GM12874 (cell line): Measurements from ENCODE around the gene PLS1.

Source experiments
- TF ChIP-seq, protein P1 (sequence below): IDR thresholded peaks from 2 replicates; pipeline ENCODE4 v1.5.1; 2011; ENCODE audit warnings: low read depth, mild to moderate bottlenecking, control low read depth, low read length, moderate library complexity; ENCODE audit not compliant: insufficient read depth

Gene PLS1

DNA sequence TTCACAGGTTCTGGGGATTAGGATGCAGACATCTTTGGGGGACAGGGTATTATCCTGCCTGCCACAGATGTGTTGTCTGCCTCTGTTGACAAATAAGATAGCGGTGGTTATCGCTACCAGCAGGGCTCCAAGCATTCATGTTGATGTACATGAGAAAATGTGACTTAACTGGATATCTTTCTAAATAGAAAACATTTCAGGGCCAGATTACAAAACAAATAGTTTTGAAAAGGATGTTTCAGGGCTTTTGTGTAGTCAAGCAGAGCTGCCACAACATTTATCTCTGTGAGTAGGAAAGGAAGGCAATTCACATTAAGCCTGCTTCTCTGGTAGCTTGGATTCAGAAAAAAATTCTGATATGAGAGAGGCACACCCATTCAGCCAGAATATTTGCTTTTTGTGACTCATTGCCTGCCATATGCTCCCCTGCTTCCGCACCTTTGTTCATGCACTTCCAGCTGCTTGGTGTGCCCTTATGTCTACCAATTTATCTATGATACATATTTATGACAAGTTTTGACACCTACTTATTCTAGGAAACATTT is 22.8 kb downstream of the PLS1 start:
- TF ChIP-seq, protein P1, sequence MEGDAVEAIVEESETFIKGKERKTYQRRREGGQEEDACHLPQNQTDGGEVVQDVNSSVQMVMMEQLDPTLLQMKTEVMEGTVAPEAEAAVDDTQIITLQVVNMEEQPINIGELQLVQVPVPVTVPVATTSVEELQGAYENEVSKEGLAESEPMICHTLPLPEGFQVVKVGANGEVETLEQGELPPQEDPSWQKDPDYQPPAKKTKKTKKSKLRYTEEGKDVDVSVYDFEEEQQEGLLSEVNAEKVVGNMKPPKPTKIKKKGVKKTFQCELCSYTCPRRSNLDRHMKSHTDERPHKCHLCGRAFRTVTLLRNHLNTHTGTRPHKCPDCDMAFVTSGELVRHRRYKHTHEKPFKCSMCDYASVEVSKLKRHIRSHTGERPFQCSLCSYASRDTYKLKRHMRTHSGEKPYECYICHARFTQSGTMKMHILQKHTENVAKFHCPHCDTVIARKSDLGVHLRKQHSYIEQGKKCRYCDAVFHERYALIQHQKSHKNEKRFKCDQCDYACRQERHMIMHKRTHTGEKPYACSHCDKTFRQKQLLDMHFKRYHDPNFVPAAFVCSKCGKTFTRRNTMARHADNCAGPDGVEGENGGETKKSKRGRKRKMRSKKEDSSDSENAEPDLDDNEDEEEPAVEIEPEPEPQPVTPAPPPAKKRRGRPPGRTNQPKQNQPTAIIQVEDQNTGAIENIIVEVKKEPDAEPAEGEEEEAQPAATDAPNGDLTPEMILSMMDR, result no peak

- TF ChIP-seq, protein P1, result no peak
Measured at GRCh38 chr3:142622405-142622804, 26.2 kb downstream of the PLS1 start.

GRCh38 chr3:142623194-142623593 is 27.0 kb downstream of the PLS1 start:
- TF ChIP-seq, protein P1, result no peak

GRCh38 chr3:142624341-142625152 is 28.4 kb downstream of the PLS1 start:
- TF ChIP-seq, protein P1, result no peak

- TF ChIP-seq, protein P1, result no peak
Measured at GRCh38 chr3:142625153-142625440, 28.9 kb downstream of the PLS1 start.

DNA sequence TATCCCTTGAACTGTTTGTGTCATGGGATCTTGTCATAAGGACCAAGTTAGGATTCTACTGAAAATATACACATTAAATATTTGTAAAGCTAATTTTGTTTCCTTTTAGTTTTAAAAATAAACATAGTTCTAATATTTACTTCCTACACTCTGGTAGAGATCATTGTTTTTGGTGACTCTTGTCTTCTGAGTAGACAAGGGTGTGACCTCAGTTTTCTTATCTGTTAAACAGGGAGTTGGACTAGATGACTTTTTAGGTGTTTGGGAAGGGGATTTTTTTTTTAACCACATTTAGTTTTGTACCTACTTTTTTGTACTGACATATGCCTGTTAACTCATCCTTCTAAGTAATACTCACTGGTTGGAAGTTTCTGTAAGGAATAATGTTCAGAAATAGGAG is 30.8 kb downstream of the PLS1 start:
- TF ChIP-seq, protein P1, result no peak

GRCh38 chr3:142628801-142629200 is 32.6 kb downstream of the PLS1 start:
- TF ChIP-seq, protein P1, result no peak
